OCI-LY7 (cell line): ENCODE measurements around the gene TRAPPC14. TPM values are rescaled to one million over a fixed set of nuclear protein-coding genes. Genes with fewer than 3 reads are reported as not detected.

Source experiments
- BruUV-seq: library from RNA; stranded (reverse); fragments of 400-500 nt; replicated peaks from 2 replicates; lab custom pipeline; 2021; lab: Mats Ljungman, UMichigan
- CTCF ChIA-PET: fragments of 300-600 bp; sonication (Branson Sonifier 250); formaldehyde crosslinking; loops from one replicate; lab custom pipeline; 2022; ENCODE audit warnings: antibody characterized with exemption; ENCODE audit not compliant: unreplicated experiment; lab: Charles Lee
- POLR2A ChIA-PET: fragments of 300-600 bp; sonication (Branson Sonifier 250); formaldehyde crosslinking; loops from one replicate; lab custom pipeline; 2022; ENCODE audit warnings: antibody characterized with exemption; lab: Charles Lee
- DNase-seq: peaks from one replicate; pipeline ENCODE4 v3.0.0-alpha.2; 2015; ENCODE audit warnings: low spot score
- H2AFZ ChIP-seq: fragments of 200-600 bp; sonication (generic), shearing (Covaris generic); 2 replicates; pipeline ENCODE4 v1.6.1; 2014; ENCODE audit warnings: mild to moderate bottlenecking, antibody characterized with exemption, low read length, moderate library complexity
- H3K27ac ChIP-seq: fragments of 200-600 bp; sonication (generic); 2 replicates; pipeline ENCODE4 v1.5.1; 2014; ENCODE audit warnings: mixed run types, low read depth, mild to moderate bottlenecking, moderate library complexity, low read length, inconsistent platforms; ENCODE audit not compliant: poor library complexity, severe bottlenecking
- H3K36me3 ChIP-seq: fragments of 200-600 bp; sonication (generic); 2 replicates; pipeline ENCODE4 v1.6.1; 2014; ENCODE audit warnings: mild to moderate bottlenecking, antibody characterized with exemption, low read length, moderate library complexity, mixed read lengths; ENCODE audit not compliant: insufficient read depth
- H3K4me1 ChIP-seq: fragments of 200-600 bp; sonication (generic); 2 replicates; pipeline ENCODE4 v1.5.1; 2014; ENCODE audit warnings: mild to moderate bottlenecking, low read length; ENCODE audit not compliant: insufficient read depth, poor library complexity, severe bottlenecking
- H3K4me2 ChIP-seq: fragments of 200-600 bp; sonication (generic); 2 replicates; pipeline ENCODE4 v1.6.1; 2014; ENCODE audit warnings: mild to moderate bottlenecking, low read length
- H3K4me3 ChIP-seq: fragments of 200-600 bp; sonication (generic); 2 replicates; pipeline ENCODE4 v1.5.1; 2014; ENCODE audit warnings: mild to moderate bottlenecking, low read depth, low read length; ENCODE audit not compliant: poor library complexity, severe bottlenecking
- H3K79me2 ChIP-seq: fragments of 200-600 bp; sonication (generic); 2 replicates; pipeline ENCODE4 v1.6.1; 2016; ENCODE audit warnings: low read depth, mild to moderate bottlenecking, low read length, moderate library complexity, mixed read lengths; ENCODE audit not compliant: insufficient read depth
- H3K9me2 ChIP-seq: fragments of 200-600 bp; sonication (generic); 2 replicates; pipeline ENCODE4 v1.6.1; 2016; ENCODE audit warnings: mild to moderate bottlenecking, low read length, mixed read lengths; ENCODE audit not compliant: insufficient read depth
- H3K9me3 ChIP-seq: fragments of 200-600 bp; sonication (generic); 2 replicates; pipeline ENCODE4 v1.6.1; 2014; ENCODE audit warnings: mild to moderate bottlenecking, mixed run types, low read length, mixed read lengths
- H4K20me1 ChIP-seq: fragments of 200-600 bp; sonication (generic); 2 replicates; pipeline ENCODE4 v1.6.1; 2014; ENCODE audit warnings: mild to moderate bottlenecking, antibody characterized with exemption, low read length, moderate library complexity, mixed read lengths; ENCODE audit not compliant: insufficient read depth
- CTCF ChIP-seq: fragments of 200-600 bp; sonication (generic); conservative IDR thresholded peaks from 2 replicates; pipeline ENCODE4 v1.5.1; 2014; ENCODE audit warnings: mild to moderate bottlenecking, antibody characterized with exemption, low read length, moderate library complexity, mixed read lengths
- EZH2phosphoT487 ChIP-seq: fragments of 200-600 bp; sonication (generic); IDR thresholded peaks from 2 replicates; pipeline ENCODE4 v1.6.1; 2018; ENCODE audit warnings: low read depth, borderline replicate concordance, mild to moderate bottlenecking, mixed run types, antibody characterized with exemption, low read length, moderate library complexity, mixed read lengths
- intact Hi-C: fragments of 100-400 bp; cut with micrococcal nuclease; formaldehyde crosslinking; loops from one replicate; pipeline ENCODE4 v1.10.0; 2022; ENCODE audit not compliant: unreplicated experiment
- total RNA-seq, 2 experiments: library from RNA; depleted of rRNA in 1 of 2; stranded (reverse); fragments of >200 nt in 1 of 2; shearing (Covaris generic) in 1 of 2; gene quantifications; 2 replicates each; pipeline ENCODE4 v1.2.3, GENCODE V29; 2014 to 2022

Gene TRAPPC14
- total RNA-seq, 2 experiments from 2014 or later = 38.8 to 41.6 TPM

GRCh38 chr7:100152404-100152803, 6.1 kb downstream of the TRAPPC14 start:
- intact Hi-C loops = no loop called here
- ChIA-PET CTCF (no interaction called here), POLR2A (no interaction called here)
- H3K27ac ChIP-seq = peak overlapping the region; percentile 61
- peaks cover 60% of the 10 kb centered on the region for H3K4me1 ChIP-seq
- peak overlapping the region; percentile 43 for H3K4me3 ChIP-seq
- H3K9me2 ChIP-seq = no peaks in the 10 kb centered on the region
- peaks cover 61% of the 10 kb centered on the region for H3K36me3 ChIP-seq
- peaks cover 7% of the 10 kb centered on the region; the same call in 1 of the 2 replicates for H4K20me1 ChIP-seq
- no TSS peak for BruUV-seq
- peaks cover 42% of the 10 kb centered on the region for H3K79me2 ChIP-seq
- peak overlapping the region; percentile 69 for H3K4me2 ChIP-seq
- H3K9me3 ChIP-seq = no peaks in the 10 kb centered on the region
- TF ChIP-seq EZH2phosphoT487 (no peak), CTCF (peak; percentile 35; the same call in 1 of the 2 replicates)
- no peak overlapping the region for H2AFZ ChIP-seq
- peak; percentile 51 for DNase-seq

- peak within 1 kb of the TSS; percentile 66 for H3K27ac ChIP-seq
- H3K4me3 ChIP-seq = peak within 1 kb of the TSS; percentile 84
- no peak for TF ChIP-seq CTCF
- no peak for TF ChIP-seq EZH2phosphoT487
- no TSS peak for BruUV-seq
- POLR2A ChIA-PET = interaction anchor here (0.5 to 3.4 kb wide), 16 partner anchors 8 to 73 kb away, joined by 3 to 34 read pairs (median 6); partner anchors contain the start of genes GPC2, MBLAC1, STAG3 and TRAPPC14
- H3K36me3 ChIP-seq = peaks cover 24% of the 10 kb centered on the region
- H3K4me2 ChIP-seq = peak within 1 kb of the TSS; percentile 88
- H3K79me2 ChIP-seq = peaks cover 41% of the 10 kb centered on the region
- intact Hi-C loops = loop anchor here (1.0 to 5.0 kb wide), 2 partner anchors 10 to 74 kb away; partner anchors contain the start of gene TRAPPC14
- H3K9me2 ChIP-seq = no peaks in the 10 kb centered on the region
- H3K4me1 ChIP-seq = peaks cover 39% of the 10 kb centered on the region
- CTCF ChIA-PET = interaction anchor here (0.5 to 1.0 kb wide), 5 partner anchors 11 to 159 kb away, joined by 3 read pairs; partner anchors contain the start of gene SPDYE3
- H4K20me1 ChIP-seq = no peaks in the 10 kb centered on the region
- no peaks in the 10 kb centered on the region for H3K9me3 ChIP-seq
- H2AFZ ChIP-seq = peak within 1 kb of the TSS; percentile 62
- DNase-seq = peak; percentile 100
These were observed 9.8 kb downstream of the TRAPPC14 start, which contains the start of gene LAMTOR4 for GRCh38 chr7:100148559-100149328. Gene LAMTOR4 (plus strand): TSS chr7:100148918. CDS start chr7:100148973, 55 bp downstream.
